ENCODE data around the gene GNMT. TPM values are rescaled to one million over a fixed set of nuclear protein-coding genes. Genes with fewer than 3 reads are reported as not detected.
A peak's percentile ranks its signal among the peaks of the same experiment; 100 is the strongest.
"Not testable (repeated sequence)": the region's sequence is repeated elsewhere in the genome, so short reads cannot be mapped to it uniquely, and the experiment has no call there.

Gene GNMT
- total and polyA plus RNA-seq, 9 donors = 0.35 to 2.7 (median 1.1) TPM

DNA sequence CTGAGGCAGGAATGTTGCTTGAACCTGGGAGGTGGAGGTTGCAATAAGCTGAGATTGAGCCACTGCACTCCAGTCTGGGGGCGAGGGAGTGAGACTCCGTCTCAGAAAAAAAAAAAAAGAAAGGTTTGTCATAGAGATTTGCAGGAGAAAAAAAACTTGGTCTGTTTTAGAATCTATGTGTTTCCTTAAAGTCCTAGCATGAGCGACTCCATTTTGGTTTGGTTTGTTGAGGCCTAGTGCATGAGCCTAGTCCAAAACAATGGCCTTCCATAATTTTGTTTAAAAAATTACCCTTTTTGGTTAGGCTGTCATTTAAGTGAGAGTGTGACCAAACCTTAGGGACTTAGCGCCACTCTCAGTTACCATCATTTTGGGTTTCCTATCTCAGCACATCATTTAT, 8.2 kb upstream of the GNMT start:
- 87 to 90% (median 89%) methylated on average over 4 of the region's 4 CpGs for WGBS, 3 donors
- intact Hi-C loops (cut with DNase I) = no loop called here
- no peaks in the 10 kb centered on the region for H3K36me3 ChIP-seq
- no peaks in the 10 kb centered on the region for H3K27me3 ChIP-seq
- no peak overlapping the region for H3K4me3 ChIP-seq
- no peak for DNase-seq
- TF ChIP-seq EP300 (IDR thresholded peaks at IDR 0.05) (no peak), POLR2A (IDR thresholded peaks at IDR 0.05) (no peak), CTCF (IDR thresholded peaks at IDR 0.05) (no peak)
- no peaks in the 10 kb centered on the region for H3K9me3 ChIP-seq
- no peak overlapping the region for H3K27ac ChIP-seq
- H3K4me1 ChIP-seq (ENCODE audit: insufficient read depth) = no peaks in the 10 kb centered on the region

DNA sequence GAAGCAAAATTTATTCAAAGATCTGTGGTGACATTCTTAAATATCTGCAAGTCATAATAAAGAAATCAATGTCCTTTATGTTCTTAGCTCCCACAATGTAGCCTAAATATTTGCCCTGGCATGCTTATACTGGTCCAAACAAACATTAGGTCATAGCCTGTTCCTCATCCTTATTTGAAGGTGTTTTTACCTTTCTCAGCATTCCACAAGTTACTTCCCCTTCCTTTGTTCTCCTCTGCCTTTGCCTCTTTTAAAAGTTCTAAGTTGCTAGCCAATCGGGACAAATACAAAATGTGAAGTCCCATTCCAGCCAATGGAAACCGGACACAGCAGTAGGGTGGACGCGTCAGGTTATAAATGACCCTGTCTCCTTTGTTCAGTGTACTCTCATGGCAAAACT, 6.1 kb upstream of the GNMT start:
- H3K4me3 ChIP-seq; intact Hi-C loops (cut with DNase I); H3K36me3 ChIP-seq; H3K9me3 ChIP-seq; H3K4me1 ChIP-seq (ENCODE audit: insufficient read depth); H3K27me3 ChIP-seq; DNase-seq; H3K27ac ChIP-seq: not testable (repeated sequence)
- 82 to 90% (median 85%) methylated on average over 4 of the region's 4 CpGs for WGBS, 3 donors

DNA sequence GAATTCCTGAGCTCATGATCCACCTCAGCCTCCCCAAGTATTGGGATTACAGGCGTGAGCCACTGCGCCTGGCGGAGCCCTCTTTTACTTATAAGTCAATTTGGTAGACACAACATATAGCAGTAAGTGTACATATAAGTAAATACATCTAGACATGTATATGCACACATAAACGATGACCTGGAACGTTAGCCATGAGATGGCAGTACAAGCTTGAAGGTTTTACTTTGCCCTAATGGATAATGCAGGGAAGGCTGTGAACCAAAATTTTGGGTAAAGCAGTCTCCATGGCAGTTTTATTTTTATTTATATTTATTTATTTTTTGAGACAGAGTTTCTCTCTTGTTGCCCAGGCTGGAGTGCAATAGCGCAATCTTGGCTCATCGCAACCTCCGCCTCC, 2.4 kb upstream of the GNMT start:
- no peak overlapping the region for H3K4me3 ChIP-seq
- intact Hi-C loops (cut with DNase I) = no loop called here
- whole genome bisulfite sequencing, 3 donors = 74 to 88% (median 87%) methylated on average over 8 of the region's 8 CpGs
- H3K9me3 ChIP-seq = no peaks in the 10 kb centered on the region
- H3K4me1 ChIP-seq (ENCODE audit: insufficient read depth) = peaks cover 5% of the 10 kb centered on the region
- no peaks in the 10 kb centered on the region for H3K27me3 ChIP-seq
- TF ChIP-seq CTCF (IDR thresholded peaks at IDR 0.05) = no peak
- no peak for TF ChIP-seq EP300 (IDR thresholded peaks at IDR 0.05)
- TF ChIP-seq POLR2A (IDR thresholded peaks at IDR 0.05) = no peak
- DNase-seq = no peak
- no peak overlapping the region for H3K27ac ChIP-seq
- no peaks in the 10 kb centered on the region for H3K36me3 ChIP-seq

DNA sequence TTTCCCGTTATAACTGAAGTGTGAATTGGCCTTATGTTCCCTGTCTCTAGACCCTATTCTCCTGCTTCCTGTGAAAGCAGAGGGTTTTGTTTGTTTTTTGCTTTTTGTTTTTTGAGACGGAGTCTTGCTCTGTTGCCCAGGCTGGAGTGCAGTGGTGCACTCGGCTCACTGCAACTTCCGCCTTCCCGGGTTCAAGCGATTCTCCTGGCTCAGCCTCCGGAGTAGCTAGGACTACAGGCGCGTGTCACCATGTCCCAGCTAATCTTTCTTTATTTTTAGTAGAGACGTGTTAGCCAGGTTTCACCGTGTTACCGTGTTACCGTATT, 674 bp upstream of the GNMT start:
- Histone ChIP-seq H3K27ac (no peak overlapping the region), H3K4me1 (ENCODE audit: insufficient read depth) (peaks cover 5% of the 10 kb centered on the region), H3K27me3 (no peaks in the 10 kb centered on the region), H3K9me3 (no peaks in the 10 kb centered on the region), H3K36me3 (peaks cover 3% of the 10 kb centered on the region), H3K4me3 (peak overlapping the region; percentile 43)
- DNase-seq = no peak
- 5 to 36% (median 10%) methylated on average over 13 of the region's 13 CpGs for WGBS, 3 donors
- intact Hi-C loops (cut with DNase I) = loop anchor here in 1 of 4 donors (10.0 kb wide), 1 partner anchor 45 kb away; the partner anchor contains the start of gene PTCRA
- TF ChIP-seq EP300 (IDR thresholded peaks at IDR 0.05) (no peak), CTCF (IDR thresholded peaks at IDR 0.05) (no peak), POLR2A (IDR thresholded peaks at IDR 0.05) (no peak)

DNA sequence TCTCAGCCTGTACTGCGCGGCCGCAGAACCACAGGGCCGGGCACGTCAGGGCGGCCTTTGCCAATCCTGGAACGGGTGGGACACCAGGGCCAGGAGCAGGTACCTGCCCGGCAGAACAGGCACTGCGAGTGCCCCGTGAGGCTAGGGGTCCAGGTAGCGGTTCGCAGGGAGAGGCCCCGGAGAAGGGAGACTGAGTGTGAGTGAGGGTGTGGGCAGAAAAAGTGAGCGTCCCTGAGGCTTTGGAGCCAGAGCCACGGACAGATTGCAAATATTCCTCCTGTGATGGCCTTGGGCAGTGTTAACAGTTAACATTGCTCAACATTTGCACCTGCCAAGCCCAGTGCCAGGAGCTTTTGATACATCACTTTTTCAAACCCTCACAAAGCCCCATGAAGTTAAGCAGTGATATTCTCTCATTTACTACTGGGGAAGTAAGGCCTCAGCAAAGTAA, 491 bp downstream of the GNMT start:
- DNase-seq = no peak
- no peaks in the 10 kb centered on the region for H3K27me3 ChIP-seq
- H3K4me3 ChIP-seq = peak overlapping the region; percentile 43
- H3K9me3 ChIP-seq = no peaks in the 10 kb centered on the region
- H3K27ac ChIP-seq = no peak overlapping the region
- intact Hi-C loops (cut with DNase I) = loop anchor here in 1 of 4 donors (10.0 kb wide), 1 partner anchor 46 kb away; the partner anchor contains the start of gene PTCRA
- no peak for TF ChIP-seq POLR2A (IDR thresholded peaks at IDR 0.05)
- no peak for TF ChIP-seq CTCF (IDR thresholded peaks at IDR 0.05)
- TF ChIP-seq EP300 (IDR thresholded peaks at IDR 0.05) = no peak
- WGBS, 3 donors = 15 to 34% (median 27%) methylated on average over 9 to 15 of the region's 15 CpGs
- H3K36me3 ChIP-seq = peaks cover 3% of the 10 kb centered on the region
- H3K4me1 ChIP-seq (ENCODE audit: insufficient read depth) = peaks cover 5% of the 10 kb centered on the region
